ENCODE results near the gene KCNK16.

The KCNK16 gene

GRCh38 chr6:39281312-39281980 is 41.1 kb downstream of the KCNK16 start:
- FAIRE-seq (no peak), DNase-seq (ENCODE audit: insufficient read length, low spot score) (no peak)

GRCh38 chr6:39280247-39280731 is 42.2 kb downstream of the KCNK16 start:
- no peak for DNase-seq (ENCODE audit: insufficient read length, low spot score)
- no peak for FAIRE-seq

GRCh38 chr6:39279539-39279938 is 43.0 kb downstream of the KCNK16 start:
- FAIRE-seq (no peak), DNase-seq (ENCODE audit: insufficient read length, low spot score) (no peak)

- FAIRE-seq: no peak
- DNase-seq (ENCODE audit: insufficient read length, low spot score): no peak
These were observed 46.0 kb downstream of the KCNK16 start for GRCh38 chr6:39276379-39276995.

GRCh38 chr6:39274903-39275302 is 47.6 kb downstream of the KCNK16 start:
- no peak for FAIRE-seq

GRCh38 chr6:39274471-39274870 is 48.0 kb downstream of the KCNK16 start:
- no peak for FAIRE-seq
- DNase-seq (ENCODE audit: insufficient read length, low spot score): no peak

More at GRCh38 chr6:39274903-39275302, 47.6 kb downstream of the KCNK16 start:
- no peak for DNase-seq (ENCODE audit: insufficient read length, low spot score)

- FAIRE-seq: no peak
- DNase-seq (ENCODE audit: insufficient read length, low spot score): no peak
These were observed 49.1 kb downstream of the KCNK16 start for GRCh38 chr6:39273406-39273821.

- FAIRE-seq: no peak
- DNase-seq (ENCODE audit: insufficient read length, low spot score): no peak
These were observed 52.5 kb downstream of the KCNK16 start for GRCh38 chr6:39269961-39270360.

GRCh38 chr6:39268721-39269120 is 53.8 kb downstream of the KCNK16 start:
- no peak for FAIRE-seq
- DNase-seq (ENCODE audit: insufficient read length, low spot score): no peak

- FAIRE-seq (no peak), DNase-seq (ENCODE audit: insufficient read length, low spot score) (no peak)
These were observed 54.3 kb downstream of the KCNK16 start for GRCh38 chr6:39268171-39268570.

- DNase-seq (ENCODE audit: insufficient read length, low spot score): no peak
- no peak for FAIRE-seq
These were observed 55.6 kb downstream of the KCNK16 start for GRCh38 chr6:39266782-39267355.

- no peak for DNase-seq (ENCODE audit: insufficient read length, low spot score)
- FAIRE-seq: no peak
These were observed 56.1 kb downstream of the KCNK16 start for GRCh38 chr6:39266375-39266774.
